HepG2 (cell line): ENCODE measurements around the gene C16orf90.

Source experiments
- ELF4 ChIP-seq: sonication (generic); formaldehyde crosslinking; IDR thresholded peaks from 2 replicates; pipeline ENCODE4 v1.5.0; 2020; ENCODE audit warnings: missing genetic modification reagents, mild to moderate bottlenecking, moderate library complexity, borderline replicate concordance
- POLR2A ChIP-seq, 2 experiments: IDR thresholded peaks; 2 replicates each; pipeline ENCODE4 v1.6.1; 2011; ENCODE audit warnings: low read depth in 2 of 2, low read length in 2 of 2, mild to moderate bottlenecking in 1 of 2, moderate library complexity in 1 of 2; ENCODE audit not compliant: insufficient read depth in 1 of 2

GRCh38 chr16:3468501-3468900 is 26.8 kb downstream of the C16orf90 start:
- no peak for TF ChIP-seq ELF4 (CRISPR knock-in tag)
- TF ChIP-seq POLR2A (IDR thresholded peaks at IDR 0.05; ENCODE audit: insufficient read depth in 1 of 2, low read depth in 2 of 2, low read length in 2 of 2) = no peak
